Posterior vena cava (tissue), 2 donors: Measurements from ENCODE around the gene CNIH3. TPM values are rescaled to one million over a fixed set of nuclear protein-coding genes. Genes with fewer than 3 reads are reported as not detected.
"Not testable (repeated sequence)": the region's sequence is repeated elsewhere in the genome, so short reads cannot be mapped to it uniquely, and the experiment has no call there.

Experiments
- DNase-seq: peaks from one replicate; pipeline ENCODE4 v3.0.0-alpha.2; 2020; ENCODE audit warnings: low spot score
- intact Hi-C, 2 donors: fragments of 100-400 bp; cut with DNase I; formaldehyde crosslinking; loops; one replicate each; pipeline versions ENCODE4 v1.14.1 to v1.14.2; 2022 to 2023
- total RNA-seq, 2 donors: library from RNA; stranded (reverse); fragmentation: NEBNext Ultra II Directional; extraction: Animal tissue kit (Norgen Biotek cat#: 25700); gene quantifications; one replicate each; pipeline ENCODE4 v1.2.1, GENCODE V29; 2021
- donor health status: DM: yes; HTN: yes; CAD: no.
- donor health status: DM: yes; HTN: yes; CAD: no.

The CNIH3 gene
- total RNA-seq, 2 donors from 2014 or later: 1.6 to 2.6 TPM

DNA sequence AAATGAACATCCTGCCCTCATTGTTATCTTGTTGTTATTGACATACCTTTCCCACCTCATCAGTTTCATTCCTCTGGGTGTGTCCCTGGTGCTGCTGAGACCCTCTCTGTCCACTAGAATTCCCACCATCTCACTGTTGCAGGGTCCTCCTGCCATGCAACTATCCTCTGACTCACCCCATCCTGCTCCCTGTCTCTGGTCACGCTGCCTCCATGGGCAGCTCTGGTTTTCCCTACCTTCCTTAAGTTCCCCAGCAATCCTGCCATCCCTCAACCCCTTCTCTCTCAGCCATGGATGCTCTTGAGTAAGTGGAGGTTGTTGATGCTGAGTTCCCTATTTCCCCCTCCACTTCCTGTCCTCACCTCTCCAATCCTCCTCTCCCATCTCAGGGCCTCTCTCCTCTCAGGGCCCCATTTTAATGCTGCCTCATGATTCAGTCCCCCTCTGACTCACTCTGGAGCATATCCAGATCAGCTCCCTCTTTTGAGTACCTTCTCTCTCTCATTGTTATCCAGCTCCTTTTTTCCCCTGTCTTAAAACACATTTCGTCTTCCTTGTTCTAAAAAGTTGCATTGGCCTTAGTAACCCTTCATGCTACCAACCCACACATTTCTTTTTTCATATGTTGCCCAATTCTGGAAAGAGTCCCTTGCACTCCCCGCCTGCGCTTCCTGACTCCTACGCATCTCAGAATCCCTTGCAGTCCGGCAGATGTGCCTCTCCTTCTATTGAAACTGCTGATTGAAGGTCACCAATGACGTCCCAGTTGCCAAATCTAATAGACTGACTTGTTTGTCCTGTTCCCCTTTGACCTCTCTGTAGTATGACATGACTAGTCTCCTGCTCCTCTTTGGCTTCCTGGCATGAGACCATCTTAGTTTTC is 92.0 kb downstream of the CNIH3 start:
- DNase-seq: no peak
- intact Hi-C loops: no loop called here

DNA sequence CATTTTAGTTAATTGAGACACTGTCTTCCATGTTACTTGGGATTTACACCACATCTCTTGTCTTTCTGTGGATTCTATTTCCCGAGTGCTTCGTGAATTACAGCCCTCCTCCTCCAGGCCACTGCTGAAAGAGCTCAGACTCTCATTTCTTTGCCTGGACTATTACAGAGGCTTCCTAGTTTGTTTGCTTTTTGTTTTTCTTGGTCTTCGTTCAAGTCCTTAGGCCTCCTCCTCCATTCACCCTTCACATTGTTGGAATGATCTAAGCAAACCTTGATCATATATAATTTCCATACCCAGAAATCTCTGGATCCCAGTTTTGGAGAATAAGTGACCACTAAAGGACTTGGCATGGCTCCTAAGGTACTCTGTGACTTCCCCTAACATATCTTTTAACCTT is 94.1 kb downstream of the CNIH3 start:
- no peak for DNase-seq
- intact Hi-C loops: no loop called here

DNA sequence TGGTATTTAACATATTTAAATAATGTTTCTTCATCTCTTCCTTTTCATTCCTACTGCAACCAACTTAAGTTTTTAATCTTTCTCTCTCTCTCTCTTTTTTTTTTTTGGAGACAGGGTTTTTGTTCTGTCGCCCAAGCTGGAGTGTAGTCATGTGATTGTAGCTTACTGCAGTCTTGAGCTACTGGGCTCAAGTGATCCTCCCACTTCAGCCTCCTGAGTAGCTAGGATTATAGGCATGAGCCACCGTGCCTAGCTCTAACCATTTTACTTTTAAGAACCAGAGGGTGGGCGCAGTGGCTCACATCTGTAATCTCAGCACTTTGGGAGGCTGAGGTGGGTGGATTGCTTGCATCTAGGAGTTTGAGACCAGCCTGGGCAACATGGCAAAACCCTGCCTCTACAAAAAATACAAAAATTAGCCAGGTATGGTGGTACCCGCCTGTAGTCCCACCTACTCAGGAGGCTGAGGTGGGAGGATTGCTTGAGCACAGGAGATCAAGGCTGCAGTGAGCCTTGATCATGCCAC is 95.2 kb downstream of the CNIH3 start:
- DNase-seq, intact Hi-C loops: not testable (repeated sequence)

DNA sequence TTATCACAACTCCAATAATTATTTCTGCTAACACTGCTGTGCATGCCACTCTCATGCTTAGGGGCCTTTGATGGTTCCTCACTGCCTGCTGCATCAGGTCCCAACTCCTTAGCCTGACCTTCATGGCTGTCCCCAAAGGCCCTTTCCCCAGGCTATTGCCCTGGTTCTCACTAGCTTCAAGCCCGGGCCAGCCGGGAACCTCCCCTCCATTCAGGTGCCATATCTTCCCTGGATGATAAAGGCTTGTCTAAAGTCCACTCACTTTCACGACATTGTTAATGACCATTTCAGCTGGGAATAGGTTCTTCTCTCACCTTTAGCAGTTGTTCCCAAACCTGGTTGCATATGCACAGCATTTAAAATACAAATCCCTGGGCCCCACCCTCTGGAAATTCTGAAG is 95.8 kb downstream of the CNIH3 start:
- DNase-seq: no peak
- intact Hi-C loops: no loop called here

DNA sequence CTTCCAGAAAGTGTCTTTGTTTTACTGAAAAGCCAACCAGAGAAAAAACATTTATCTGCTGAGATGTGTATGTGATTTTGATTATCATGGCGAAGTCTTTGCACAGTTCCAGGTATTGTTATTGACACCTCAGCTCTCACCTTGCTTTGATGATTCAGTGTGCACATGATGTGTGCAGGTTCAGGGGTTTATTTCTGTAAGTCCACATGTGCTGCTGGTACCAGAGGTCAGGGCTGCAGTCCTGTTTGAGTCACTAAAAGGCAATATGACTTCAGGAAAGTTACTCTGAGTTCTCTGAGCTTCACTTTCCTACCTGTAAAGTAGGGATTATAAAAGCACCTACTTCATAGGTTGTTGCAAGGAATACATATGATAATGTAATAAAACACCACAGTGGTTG is 97.1 kb downstream of the CNIH3 start:
- no peak for DNase-seq
- intact Hi-C loops: no loop called here

DNA sequence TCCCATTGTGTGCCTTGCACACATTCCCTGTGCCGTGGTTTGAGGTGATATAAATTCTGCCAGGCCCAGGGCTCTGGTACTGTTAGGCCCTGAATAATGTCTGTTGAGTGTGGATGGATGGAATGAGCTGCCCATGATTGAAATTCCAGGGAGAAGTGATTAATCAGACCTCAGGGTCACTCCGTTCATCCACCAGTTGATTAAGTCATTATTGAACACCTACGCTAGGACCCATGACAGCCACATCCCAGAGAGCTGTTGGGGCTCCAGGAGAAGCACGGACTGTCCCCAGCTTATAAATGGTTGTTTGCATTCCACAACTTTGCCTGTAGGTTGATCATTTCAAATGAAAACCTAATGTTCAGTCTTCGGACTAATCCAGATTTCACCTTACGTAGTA is 98.4 kb downstream of the CNIH3 start:
- DNase-seq: no peak
- intact Hi-C loops: no loop called here

DNA sequence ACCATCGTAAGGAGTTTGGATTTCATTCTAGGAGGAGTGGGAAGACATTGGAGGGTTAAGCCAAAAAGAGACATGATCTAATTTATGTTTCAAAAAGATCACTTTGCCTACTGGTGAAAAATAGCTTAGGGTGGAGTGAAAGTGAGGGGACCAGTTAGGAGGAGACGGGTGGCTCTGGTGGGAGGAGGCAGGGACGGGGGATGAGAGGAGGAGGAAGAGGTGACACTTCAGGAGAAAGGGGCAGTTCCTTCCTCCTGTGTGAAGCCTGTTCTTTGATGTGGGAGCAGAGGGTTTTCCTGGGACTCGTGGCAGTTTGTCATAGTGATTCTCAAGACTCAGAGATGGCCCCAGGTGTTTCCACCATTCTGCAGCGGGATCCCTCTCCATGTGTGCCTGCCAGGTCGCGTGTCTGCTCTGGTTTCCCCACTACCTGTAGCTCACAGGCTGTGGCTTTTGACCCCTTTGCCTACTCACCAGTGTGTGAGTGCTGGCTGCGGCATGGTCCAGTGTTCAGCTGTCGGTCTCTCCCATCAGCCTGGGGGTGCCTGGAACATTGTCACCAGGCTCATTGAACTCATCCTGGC is 102.4 kb downstream of the CNIH3 start:
- intact Hi-C loops: no loop called here
- DNase-seq: no peak

DNA sequence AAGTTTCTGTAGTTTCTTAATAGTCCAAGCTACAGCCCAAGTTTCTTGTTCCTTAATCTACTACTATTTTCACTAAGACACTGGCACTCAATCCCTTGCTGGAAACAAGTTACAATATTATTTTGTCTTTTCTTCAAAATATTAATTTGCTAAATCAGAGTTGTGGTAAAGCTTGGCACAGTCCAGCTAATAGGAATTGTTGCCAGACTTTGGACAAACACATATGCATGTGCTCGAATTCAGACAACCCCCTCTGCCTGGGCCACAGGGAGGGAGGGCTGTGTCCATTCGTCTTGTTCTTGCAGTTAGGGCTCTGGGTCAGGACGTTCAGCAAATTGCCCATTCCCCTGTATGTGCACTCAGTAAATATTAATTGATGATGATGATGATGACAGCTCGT is 103.6 kb downstream of the CNIH3 start:
- peak; percentile 25 for DNase-seq
- intact Hi-C loops: no loop called here

DNA sequence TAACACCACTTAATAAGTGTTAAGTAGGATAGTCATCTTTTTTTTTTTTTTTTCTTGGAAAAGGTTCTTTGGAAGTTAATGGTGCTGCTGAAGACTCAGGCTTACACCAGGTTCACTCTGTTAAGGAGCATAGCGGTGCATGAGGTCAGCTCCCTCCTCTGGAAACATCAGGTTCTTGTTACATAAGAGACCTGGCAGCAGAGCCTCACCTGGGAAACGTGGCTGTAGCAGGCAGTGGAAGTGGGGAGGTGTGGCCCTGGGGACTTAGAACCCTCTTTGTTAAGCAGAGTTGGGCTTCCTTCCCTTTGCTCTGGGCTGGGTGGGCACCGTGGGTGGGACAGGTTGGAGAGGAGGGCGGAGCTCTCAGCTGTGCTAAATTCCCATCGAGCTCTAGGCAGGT is 104.1 kb downstream of the CNIH3 start:
- intact Hi-C loops: no loop called here
- DNase-seq: no peak

DNA sequence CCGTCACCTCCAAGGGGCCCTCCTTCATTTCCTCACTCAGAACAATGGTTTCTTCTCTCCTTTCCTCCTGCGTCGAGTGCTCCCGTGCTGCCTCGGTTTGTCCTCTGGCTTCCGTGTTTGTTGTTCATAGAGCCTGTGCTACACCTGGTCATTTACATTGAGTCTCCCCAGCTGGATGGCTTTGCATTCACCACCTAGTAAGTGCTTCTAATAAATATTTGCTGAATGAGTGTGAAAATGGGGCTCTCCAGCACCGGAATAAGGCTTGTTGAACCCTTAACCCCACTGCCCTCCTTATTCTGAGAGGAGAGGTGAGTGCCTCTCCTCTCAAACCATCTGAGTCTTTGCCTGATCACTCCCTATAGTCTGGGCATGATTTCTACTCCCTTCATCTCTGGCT is 104.9 kb downstream of the CNIH3 start:
- no peak for DNase-seq
- intact Hi-C loops: loop anchor here in 1 of 2 donors (1.0 kb wide), 1 partner anchor 25 kb away; no protein-coding TSS in a partner anchor

DNA sequence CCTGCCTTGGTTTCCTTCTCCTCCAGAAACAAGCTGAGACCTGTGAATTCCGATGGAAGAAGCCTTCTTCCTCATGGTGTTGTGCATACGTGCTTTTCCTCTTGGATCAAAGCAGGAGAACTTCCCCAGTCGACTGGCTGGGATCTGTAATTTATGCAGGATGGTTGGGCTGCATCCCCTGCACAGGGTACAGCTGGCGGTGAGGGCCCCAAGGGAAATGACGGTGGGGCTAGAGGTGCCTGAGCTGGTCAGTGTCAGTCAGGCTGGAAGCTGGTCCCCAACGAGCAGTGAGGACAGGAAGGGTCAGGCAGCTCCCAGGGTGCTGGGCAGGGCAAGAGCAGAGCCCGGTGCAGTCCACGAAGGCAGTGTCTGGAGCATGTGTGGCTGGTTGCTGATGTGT is 106.7 kb downstream of the CNIH3 start:
- intact Hi-C loops: no loop called here
- no peak for DNase-seq

DNA sequence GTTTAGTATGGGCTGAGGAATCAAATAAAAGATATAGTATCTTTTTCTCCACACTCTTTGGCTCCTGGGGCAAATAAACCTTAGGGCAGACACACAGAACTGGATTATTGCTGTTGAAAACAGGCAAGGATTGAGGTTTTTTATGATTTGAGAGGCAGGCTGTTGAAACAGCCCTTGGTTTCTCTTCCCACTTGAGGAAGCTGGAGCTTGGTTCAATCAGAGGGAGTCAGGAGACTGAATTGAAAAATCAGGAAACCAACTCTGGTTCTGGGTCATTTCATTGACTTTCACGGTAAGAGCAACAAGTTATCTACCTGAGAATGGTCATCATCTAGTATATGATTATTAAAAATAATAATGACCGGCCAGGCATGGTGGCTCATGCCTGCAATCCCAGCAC is 108.4 kb downstream of the CNIH3 start:
- no peak for DNase-seq
- intact Hi-C loops: no loop called here

DNA sequence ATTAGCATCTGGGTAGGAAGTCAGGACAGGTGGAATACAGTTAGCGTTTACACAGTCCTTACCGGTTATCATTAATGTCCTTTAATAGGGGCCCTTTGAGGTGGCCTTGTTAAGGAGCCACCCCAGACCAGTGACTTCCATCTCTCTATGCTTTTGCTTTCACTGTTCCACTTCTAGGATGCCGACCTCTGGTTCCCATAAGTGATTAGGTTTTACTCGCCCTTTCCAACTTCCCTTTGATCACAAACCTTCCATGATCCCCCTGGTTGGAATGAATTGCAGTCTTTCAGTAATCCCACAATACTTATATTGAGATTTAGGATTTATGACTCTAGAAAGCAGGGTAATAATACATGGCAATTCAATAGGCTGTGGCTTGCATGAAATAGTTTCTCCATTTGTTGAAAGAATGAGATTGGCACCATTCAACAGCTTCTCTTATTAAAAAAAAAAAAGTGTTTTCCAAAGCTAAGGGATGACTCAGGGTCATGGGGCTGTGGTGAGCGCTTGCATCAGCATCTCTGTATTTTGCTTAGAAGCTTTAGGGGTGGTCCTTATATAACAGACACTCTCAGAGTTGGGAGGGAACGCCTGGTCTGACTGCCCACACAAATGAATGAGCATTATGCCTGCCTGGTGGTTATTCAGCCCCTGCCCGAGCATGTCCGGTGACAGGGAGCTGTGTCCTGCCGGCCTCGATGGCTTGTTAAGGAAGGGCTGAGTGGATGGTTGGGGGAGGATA is 110.5 kb downstream of the CNIH3 start:
- peak; percentile 86 for DNase-seq
- intact Hi-C loops: no loop called here

DNA sequence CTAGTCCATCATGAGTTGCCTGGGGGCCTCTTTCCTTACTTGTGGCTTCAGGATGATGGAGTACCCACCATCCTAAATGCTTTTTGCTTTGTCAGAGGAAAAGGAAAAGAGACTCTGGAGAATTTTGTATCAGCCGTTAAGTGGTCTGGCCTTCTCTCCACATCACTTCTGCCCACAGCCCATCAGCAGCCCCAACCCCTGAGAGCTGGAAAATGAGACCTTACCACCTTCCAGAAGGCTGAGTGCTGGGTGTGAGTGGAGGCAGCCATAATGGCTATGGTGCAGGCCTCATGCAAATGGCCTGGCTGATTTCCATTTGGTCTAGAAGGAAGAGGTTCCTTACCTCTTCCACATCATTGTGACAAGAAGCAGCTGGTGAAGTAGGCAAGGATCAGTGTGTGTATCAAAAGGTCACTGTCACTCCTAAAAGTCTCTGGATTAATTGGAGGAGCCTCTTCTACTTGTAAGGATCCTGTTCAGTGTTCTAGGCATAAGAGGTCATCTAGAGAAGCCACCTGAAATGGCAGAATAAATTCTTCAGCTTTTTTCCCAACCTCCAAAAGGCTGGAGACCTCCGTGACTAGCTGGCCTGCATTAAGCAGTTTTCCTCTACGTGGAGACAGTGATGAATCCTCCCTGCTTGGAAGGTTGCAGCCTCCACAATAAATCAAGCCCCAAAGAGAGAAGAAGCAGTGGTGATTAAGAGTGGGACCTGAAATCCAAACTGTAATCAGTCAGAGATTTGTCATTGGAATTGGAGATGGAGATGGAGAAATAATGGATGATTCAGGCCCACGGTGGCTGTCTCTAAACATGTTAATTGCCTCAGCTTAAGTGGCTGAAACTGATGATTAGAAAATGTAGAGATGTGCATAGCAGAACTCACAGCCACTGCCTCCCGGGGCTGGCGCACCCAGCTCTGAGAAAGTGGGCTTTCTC is 111.5 kb downstream of the CNIH3 start:
- DNase-seq: no peak

DNA sequence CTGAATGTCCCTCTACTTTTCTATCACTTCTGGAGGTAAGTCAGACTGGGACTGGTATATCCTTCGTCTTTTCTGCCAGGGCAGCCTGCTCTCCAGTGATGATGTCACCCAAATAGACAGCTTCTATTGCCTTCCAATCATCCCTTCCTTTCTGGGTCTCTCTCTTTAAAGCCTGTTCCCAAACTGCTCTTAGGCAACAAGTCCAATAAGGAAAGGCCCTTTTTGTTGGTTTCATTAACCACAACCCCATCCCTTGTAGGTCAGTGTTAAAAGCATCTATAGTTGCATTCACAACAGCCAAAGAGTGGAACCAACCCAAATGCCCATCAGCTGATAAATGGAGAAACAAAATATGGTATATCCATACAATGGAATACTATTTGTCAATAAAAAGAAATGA is 114.4 kb downstream of the CNIH3 start:
- intact Hi-C loops: loop anchor here in 1 of 2 donors (5.0 kb wide), 1 partner anchor 1003 kb away; no protein-coding TSS in a partner anchor
- DNase-seq: no peak

More for the DNA sequence above, 111.5 kb downstream of the CNIH3 start:
- intact Hi-C loops: no loop called here

DNA sequence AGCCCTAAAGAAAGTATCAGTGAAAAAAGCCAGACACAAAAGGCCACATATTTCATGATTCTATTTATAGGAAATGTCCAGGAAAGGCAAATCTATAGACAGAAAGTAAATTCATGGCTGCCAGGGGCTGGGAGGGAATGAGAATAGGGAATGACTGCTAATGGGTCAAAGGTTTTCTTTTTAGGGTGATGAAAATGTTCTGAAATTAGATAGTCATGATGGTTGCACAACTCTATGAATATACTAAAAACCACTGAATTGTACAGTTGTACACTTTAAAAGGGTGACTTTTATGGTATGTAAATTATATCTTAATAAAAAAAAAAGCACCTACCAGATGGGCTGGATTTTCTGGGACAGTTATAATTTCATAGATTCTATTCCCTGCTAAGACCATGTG is 114.8 kb downstream of the CNIH3 start:
- DNase-seq: no peak
- intact Hi-C loops: loop anchor here in 1 of 2 donors (5.0 kb wide), 1 partner anchor 1004 kb away; no protein-coding TSS in a partner anchor

DNA sequence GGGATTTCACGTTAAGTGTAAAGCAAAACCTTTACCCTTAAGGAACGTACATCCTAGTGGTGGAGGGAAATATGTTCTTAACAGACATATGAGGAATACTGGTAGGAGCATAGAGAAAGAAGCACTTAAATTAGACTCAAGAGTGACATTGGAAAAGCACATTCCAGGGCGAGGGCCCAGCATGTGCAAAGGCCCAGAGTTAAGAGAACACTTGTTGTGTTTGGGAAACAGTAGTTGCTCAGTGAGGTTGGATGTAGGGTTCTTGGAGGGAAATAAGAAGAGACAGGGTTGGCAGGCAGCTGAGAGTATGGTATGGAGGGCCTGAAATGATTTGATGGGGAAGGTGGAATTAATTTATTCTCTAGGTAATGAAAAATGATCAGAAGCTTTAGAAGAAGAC is 115.5 kb downstream of the CNIH3 start:
- DNase-seq: no peak
- intact Hi-C loops: loop anchor here in 1 of 2 donors (5.0 kb wide), 1 partner anchor 1004 kb away; no protein-coding TSS in a partner anchor

DNA sequence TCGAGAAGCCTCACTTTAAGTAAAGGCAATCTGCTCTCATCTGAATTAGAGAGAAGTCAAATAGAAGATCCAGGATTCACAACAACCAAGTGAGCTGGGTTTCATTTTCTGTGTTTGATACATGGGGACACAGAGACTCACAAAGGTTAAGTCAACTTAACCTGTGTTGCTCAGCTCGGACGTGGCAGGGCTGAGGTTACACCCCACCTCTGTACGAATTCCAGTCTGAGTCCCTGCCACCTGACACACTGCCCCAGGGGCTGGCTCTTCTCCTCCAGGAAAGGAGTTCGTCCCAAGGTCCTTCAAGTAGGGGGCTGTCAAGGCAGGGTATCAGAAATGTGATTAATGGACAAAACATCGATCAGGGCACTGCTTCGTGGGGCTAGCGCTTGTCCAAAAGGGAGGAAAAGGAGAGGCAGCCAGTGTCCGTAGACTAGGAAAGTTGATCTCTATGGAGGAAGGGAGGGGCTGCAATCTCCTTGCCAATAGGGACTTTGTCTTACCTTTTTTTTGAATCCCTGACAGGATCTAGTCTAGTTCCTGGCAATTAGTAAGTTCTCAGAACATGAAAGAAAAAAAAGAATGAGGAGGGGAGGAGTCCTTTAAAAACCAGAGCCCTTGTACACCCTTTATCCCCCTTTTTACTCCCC is 116.4 kb downstream of the CNIH3 start:
- intact Hi-C loops: loop anchor here in 1 of 2 donors (5.0 kb wide), 1 partner anchor 1005 kb away; no protein-coding TSS in a partner anchor
- no peak for DNase-seq
